Rectal smooth muscle tissue (tissue), 1 donor: ENCODE data around the gene CCR9.

Source experiments
- H3K27ac ChIP-seq: one replicate; pipeline ENCODE4 v1.7.0; 2013; ENCODE audit warnings: low read depth, low read length, inconsistent platforms
- H3K27me3 ChIP-seq: one replicate; pipeline ENCODE4 v1.7.0; 2013; ENCODE audit warnings: low read length; ENCODE audit not compliant: control insufficient read depth, insufficient read depth
- H3K36me3 ChIP-seq: one replicate; pipeline ENCODE4 v1.7.0; 2013; ENCODE audit warnings: low read length; ENCODE audit not compliant: control insufficient read depth, insufficient read depth
- H3K4me1 ChIP-seq: one replicate; pipeline ENCODE4 v1.7.0; 2013; ENCODE audit warnings: low read length; ENCODE audit not compliant: control insufficient read depth, insufficient read depth
- H3K4me3 ChIP-seq: one replicate; pipeline ENCODE4 v1.7.0; 2013; ENCODE audit warnings: low read length
- H3K9ac ChIP-seq: one replicate; pipeline ENCODE4 v1.7.0; 2013; ENCODE audit warnings: low read length

CCR9 gene

GRCh38 chr3:45944830-45945620 is 58.7 kb downstream of the CCR9 start:
- peaks cover 19% of the 10 kb centered on the region for H3K36me3 ChIP-seq
- no peak overlapping the region for H3K27ac ChIP-seq
- H3K27me3 ChIP-seq, result no peaks in the 10 kb centered on the region
- H3K4me1 ChIP-seq, result peaks cover 12% of the 10 kb centered on the region
- no peak overlapping the region for H3K9ac ChIP-seq
- no peak overlapping the region for H3K4me3 ChIP-seq

- H3K4me1 ChIP-seq, result peaks cover 12% of the 10 kb centered on the region
- no peak overlapping the region for H3K27ac ChIP-seq
- H3K36me3 ChIP-seq, result peaks cover 24% of the 10 kb centered on the region
- no peak overlapping the region for H3K4me3 ChIP-seq
- no peak overlapping the region for H3K9ac ChIP-seq
- H3K27me3 ChIP-seq, result no peaks in the 10 kb centered on the region
Measured at GRCh38 chr3:45946307-45946706, 60.0 kb downstream of the CCR9 start.

GRCh38 chr3:45946875-45947274 is 60.5 kb downstream of the CCR9 start:
- Histone ChIP-seq H3K36me3 (peaks cover 29% of the 10 kb centered on the region), H3K9ac (no peak overlapping the region), H3K4me1 (peaks cover 12% of the 10 kb centered on the region), H3K27me3 (no peaks in the 10 kb centered on the region), H3K27ac (no peak overlapping the region), H3K4me3 (no peak overlapping the region)

- peaks cover 32% of the 10 kb centered on the region for H3K36me3 ChIP-seq
- no peak overlapping the region for H3K9ac ChIP-seq
- no peak overlapping the region for H3K4me3 ChIP-seq
- H3K4me1 ChIP-seq, result peaks cover 12% of the 10 kb centered on the region
- H3K27me3 ChIP-seq, result no peaks in the 10 kb centered on the region
- H3K27ac ChIP-seq, result no peak overlapping the region
Measured at GRCh38 chr3:45947361-45947760, 61.0 kb downstream of the CCR9 start.

- Histone ChIP-seq H3K27ac (no peak overlapping the region), H3K9ac (no peak overlapping the region), H3K4me1 (peaks cover 12% of the 10 kb centered on the region), H3K27me3 (no peaks in the 10 kb centered on the region), H3K36me3 (peaks cover 40% of the 10 kb centered on the region), H3K4me3 (no peak overlapping the region)
Measured at GRCh38 chr3:45948311-45948781, 62.0 kb downstream of the CCR9 start.

DNA sequence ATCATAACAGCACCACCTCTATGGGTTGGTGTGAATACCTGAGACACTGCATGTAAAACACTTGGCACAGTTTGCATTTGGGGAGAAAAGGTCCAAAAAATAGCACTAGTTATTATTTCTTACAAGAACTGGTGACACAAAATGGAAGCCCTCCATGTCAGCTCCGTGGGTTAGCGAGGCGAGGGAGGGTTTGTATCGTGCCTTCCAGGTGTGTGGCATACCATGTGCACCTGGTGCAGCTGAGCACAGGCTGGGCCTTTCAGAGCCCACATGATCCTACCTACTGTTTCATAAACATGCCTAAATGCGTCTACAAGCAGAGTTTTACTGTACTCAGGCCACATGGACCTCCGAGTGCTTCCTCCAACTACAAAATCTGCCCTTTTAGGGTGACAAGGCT is 62.5 kb downstream of the CCR9 start:
- Histone ChIP-seq H3K4me1 (peaks cover 12% of the 10 kb centered on the region), H3K27me3 (no peaks in the 10 kb centered on the region), H3K9ac (no peak overlapping the region), H3K4me3 (no peak overlapping the region), H3K36me3 (peaks cover 46% of the 10 kb centered on the region), H3K27ac (no peak overlapping the region)

DNA sequence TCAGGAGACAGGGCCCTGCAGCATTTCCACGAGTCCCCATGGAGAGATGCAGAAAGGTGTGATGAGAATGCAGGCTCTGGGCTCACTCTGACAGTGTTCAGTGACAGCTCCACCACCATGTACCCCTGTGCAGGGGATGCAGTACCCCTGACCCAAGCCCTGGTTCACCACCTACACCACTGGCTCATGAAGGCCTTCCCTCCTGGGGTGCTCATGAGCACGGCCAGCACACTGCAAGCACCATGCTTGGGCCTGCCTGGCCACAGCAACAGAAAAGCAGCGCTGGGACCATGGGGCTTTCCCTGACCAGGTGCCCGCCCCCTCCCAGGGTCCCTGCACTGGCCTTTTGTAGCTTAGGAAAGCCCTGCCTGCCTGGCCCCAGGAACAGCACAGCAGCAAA is 63.1 kb downstream of the CCR9 start:
- no peak overlapping the region for H3K27ac ChIP-seq
- no peak overlapping the region for H3K4me3 ChIP-seq
- H3K4me1 ChIP-seq, result peaks cover 12% of the 10 kb centered on the region
- no peak overlapping the region for H3K9ac ChIP-seq
- no peaks in the 10 kb centered on the region for H3K27me3 ChIP-seq
- H3K36me3 ChIP-seq, result peaks cover 49% of the 10 kb centered on the region

DNA sequence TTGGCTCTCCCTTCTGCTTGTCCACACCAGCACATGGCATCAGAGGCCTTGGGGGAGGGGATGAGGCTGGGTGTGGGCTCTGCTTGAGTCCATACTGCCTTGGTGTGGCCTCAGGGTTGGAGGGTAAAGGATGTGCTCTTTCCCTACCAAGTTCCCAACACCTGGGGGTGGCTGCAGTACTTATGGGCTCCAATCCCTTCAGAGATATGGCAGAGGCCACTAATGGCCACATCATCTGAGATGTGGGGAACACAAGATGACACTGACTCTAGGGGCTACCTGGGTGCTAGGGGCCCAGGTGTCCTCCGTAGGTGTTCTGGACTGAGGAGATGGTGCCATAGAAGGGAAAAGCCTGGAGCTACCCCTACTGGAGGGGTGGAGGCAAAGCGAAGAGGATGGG is 63.8 kb downstream of the CCR9 start:
- Histone ChIP-seq H3K36me3 (peaks cover 52% of the 10 kb centered on the region), H3K4me3 (no peak overlapping the region), H3K27ac (no peak overlapping the region), H3K4me1 (peaks cover 12% of the 10 kb centered on the region), H3K27me3 (no peaks in the 10 kb centered on the region), H3K9ac (no peak overlapping the region)

DNA sequence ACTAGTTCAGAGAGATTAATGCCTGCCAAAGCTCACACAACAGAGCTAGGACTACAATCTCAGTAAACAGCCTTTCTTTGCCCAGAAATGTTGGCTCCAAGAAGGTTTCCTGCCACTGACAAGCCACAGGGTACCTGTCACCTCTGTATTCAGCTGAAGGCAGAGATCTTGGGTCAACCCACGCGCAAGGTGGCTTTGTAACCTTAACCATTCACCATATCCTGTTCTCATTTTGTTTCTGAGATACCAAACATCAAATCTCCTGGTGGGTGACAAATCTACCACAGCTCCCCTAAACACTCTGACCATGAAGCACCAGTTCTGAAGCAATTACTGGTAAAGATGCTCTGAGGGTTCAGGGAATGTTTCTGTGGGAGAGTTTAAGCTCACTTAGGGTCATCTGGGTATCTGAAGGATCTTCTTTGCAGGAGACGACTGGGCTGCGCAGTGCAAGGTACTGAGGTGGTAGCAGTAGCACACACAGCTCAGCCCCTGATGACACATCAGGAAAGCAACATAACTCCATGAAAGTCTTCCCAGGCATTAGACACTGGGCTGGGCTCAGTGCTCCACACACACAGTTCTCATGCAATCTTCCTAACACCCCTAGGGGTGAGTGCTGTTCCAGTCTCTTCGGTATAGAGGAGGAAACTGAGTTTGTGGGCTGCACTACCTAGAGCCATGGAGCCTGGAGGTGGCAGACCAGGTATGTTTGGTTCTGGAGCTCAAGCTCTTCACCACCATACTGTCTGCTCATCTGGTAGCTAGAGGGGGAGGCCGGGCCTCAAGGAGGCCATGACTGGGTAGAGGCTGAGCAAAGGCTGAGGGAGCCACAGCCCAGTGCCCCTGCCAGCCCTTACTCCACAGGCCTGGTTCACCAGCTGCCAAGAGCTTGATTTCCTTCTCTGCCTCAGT is 64.6 kb downstream of the CCR9 start:
- Histone ChIP-seq H3K4me1 (peaks cover 12% of the 10 kb centered on the region), H3K27ac (no peak overlapping the region), H3K9ac (no peak overlapping the region), H3K4me3 (no peak overlapping the region), H3K36me3 (peaks cover 58% of the 10 kb centered on the region), H3K27me3 (no peaks in the 10 kb centered on the region)

GRCh38 chr3:45951946-45952345 is 65.6 kb downstream of the CCR9 start:
- Histone ChIP-seq H3K4me3 (no peak overlapping the region), H3K9ac (no peak overlapping the region), H3K27me3 (no peaks in the 10 kb centered on the region), H3K36me3 (peaks cover 54% of the 10 kb centered on the region), H3K27ac (no peak overlapping the region), H3K4me1 (peaks cover 12% of the 10 kb centered on the region)

DNA sequence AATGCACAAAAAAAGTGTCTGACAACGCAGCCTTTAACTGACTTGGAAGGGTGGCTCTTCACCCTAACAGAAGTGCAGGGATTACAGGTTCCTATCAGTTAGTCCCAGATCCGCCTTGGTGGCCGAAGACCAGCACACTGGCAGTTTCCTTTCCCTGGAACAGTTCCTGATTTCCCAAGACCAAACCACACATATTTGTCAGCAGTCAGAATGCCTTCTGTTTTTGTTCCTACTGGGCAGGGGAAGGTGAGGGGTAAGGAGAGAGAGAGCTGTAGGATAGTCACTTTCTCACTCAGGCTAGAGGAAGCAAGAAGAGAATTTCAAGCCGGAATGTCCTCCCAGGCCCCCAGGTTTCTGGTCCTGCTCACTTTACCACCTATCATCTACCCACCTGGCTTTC is 66.1 kb downstream of the CCR9 start:
- no peak overlapping the region for H3K27ac ChIP-seq

More for the DNA sequence above, 66.1 kb downstream of the CCR9 start:
- H3K4me1 ChIP-seq, result peaks cover 10% of the 10 kb centered on the region
- no peak overlapping the region for H3K9ac ChIP-seq
- peaks cover 55% of the 10 kb centered on the region for H3K36me3 ChIP-seq
- no peak overlapping the region for H3K4me3 ChIP-seq
- H3K27me3 ChIP-seq, result no peaks in the 10 kb centered on the region
